CD4-positive, alpha-beta T cell treated with Interleukin-17A for 1 hour (primary cell): ENCODE measurements around the gene MMEL1.
"Not testable (repeated sequence)": the region's sequence is repeated elsewhere in the genome, so short reads cannot be mapped to it uniquely, and the experiment has no call there.

Experiments used
- DNase-seq: peaks from one replicate; pipeline ENCODE4 v3.0.0-alpha.2; 2020

The MMEL1 gene

GRCh38 chr1:2628191-2628932, 4.5 kb downstream of the MMEL1 start:
- no peak for DNase-seq

DNA sequence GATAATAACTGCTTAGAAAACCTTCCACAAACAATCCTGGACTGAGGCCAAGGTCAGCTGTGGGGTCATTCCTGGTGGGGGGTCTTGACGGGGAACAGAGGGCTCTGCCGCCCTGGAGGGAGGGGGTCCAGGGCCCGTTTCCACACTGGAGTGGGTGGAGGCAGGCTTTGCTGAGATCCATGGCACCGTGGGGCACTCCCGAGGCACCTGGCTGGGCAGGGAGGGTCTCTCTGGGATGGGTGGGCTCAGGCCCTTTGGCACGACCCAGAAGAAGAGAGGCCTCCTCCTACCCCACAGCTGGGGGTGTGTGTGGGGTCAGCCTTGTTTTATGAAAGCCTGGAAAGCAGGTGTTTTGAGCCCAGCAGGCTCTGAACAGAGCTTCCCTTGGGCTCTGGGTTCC, 5.1 kb downstream of the MMEL1 start:
- DNase-seq, result no peak

DNA sequence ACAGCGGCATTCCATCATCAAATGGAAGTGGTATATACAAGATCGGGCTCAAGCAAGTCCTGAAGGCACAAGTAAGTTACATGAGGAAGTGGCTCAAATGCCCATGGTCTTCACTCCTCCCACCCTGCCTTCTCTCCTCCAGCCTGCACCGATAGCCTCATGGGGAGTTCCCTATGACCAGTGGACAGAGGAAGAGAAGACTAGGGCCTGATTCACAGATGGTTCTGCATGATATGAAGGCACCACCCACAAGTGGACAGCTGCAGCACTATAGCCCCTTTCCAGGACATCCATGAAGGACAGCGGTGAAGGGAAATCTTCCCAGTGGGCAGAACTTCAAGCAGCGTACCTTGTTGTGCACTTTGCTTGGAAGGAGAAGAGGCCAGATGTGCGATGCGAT, 7.1 kb downstream of the MMEL1 start:
- not testable (repeated sequence) for DNase-seq

DNA sequence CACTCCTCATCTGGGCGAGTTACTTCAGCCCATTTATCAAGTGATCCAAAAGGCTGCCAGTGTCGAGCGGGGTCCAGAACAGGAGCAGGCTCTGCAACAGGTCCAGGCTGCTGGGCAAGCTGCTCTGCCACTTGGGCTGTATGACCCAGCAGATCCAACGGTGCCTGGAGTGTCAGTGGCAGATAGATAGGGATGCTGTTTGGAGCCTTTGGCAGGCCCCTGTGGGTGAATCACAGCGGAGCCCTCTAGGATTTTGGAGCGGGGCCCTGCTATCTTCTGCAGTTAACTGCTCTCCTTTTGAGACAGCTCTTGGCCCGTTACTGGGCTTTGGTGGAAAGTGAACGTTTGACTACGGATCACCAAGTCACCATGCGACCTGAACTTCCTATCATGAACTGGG, 7.5 kb downstream of the MMEL1 start:
- no peak for DNase-seq

- DNase-seq, result no peak
Measured at GRCh38 chr1:2624735-2625300, 8.0 kb downstream of the MMEL1 start.

GRCh38 chr1:2623571-2624337, 9.1 kb downstream of the MMEL1 start:
- DNase-seq, result no peak

DNA sequence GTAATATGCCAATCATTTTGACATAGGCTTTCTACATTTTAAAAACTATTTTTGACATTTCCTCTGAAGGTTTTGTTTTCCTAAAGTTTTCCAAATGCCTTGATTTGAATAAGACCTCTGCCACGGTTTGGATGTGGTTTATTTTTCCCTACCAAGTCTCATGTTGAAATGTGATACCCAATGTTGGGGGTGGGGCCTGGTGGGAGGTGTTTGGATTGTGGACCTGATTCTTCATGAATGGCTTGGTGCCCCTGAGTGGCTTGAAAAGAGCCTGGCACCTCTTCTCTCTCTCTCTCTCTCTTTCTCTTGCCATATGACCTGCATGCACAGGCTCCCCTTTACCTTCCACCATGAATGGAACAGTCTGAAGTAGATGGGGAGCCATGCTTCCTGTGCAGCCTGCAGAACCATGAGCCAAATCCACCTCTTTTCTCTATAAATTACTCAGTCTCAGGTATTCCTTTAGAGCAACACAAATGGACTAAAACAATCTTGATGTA, 14.8 kb downstream of the MMEL1 start:
- DNase-seq, result no peak

DNA sequence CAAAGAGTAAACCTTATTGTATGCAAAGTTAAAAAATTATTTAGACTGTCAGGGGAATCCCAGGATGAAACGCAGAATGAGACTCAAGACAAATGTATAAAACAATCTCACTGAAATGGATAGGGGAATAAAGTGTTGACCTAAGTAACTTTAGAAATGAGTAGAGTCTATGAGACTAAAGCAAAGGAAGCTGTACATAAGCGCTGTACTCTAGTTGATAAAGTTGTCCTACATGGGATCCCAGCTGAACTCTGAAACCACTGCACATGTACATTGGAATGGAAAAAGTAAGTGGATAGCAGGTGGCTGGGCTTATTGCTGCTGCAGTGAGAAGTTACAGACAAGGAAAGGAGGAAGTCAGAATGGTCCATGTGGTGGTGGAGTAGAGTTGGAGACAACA, 18.7 kb downstream of the MMEL1 start:
- DNase-seq, result no peak

GRCh38 chr1:2612591-2613365, 20.0 kb downstream of the MMEL1 start:
- no peak for DNase-seq

GRCh38 chr1:2611621-2612437, 21.0 kb downstream of the MMEL1 start:
- no peak for DNase-seq

- no peak for DNase-seq
Measured at GRCh38 chr1:2611031-2611501, 21.8 kb downstream of the MMEL1 start.

GRCh38 chr1:2610036-2610959, 22.5 kb downstream of the MMEL1 start:
- DNase-seq, result no peak

GRCh38 chr1:2609319-2610035, 23.3 kb downstream of the MMEL1 start:
- no peak for DNase-seq

- no peak for DNase-seq
Measured at GRCh38 chr1:2607641-2608091, 25.1 kb downstream of the MMEL1 start.

- no peak for DNase-seq
Measured at GRCh38 chr1:2606881-2607621, 25.8 kb downstream of the MMEL1 start.

GRCh38 chr1:2606396-2606880, 26.4 kb downstream of the MMEL1 start:
- no peak for DNase-seq

- DNase-seq, result no peak
Measured at GRCh38 chr1:2605509-2606395, 27.1 kb downstream of the MMEL1 start.
